ENCODE results near the gene TLN1.
A peak's percentile ranks its signal among the peaks of the same experiment; 100 is the strongest.

TLN1 gene

GRCh38 chr9:35731415-35732184 lies 395 bp downstream of the TLN1 start:
- peak overlapping the region; percentile 83 for H3K4me3 ChIP-seq (replicated peaks; ENCODE audit: low read depth, low read length)
- TF ChIP-seq CTCF (IDR thresholded peaks at IDR 0.05; ENCODE audit: low read depth, low read length, missing control alignments) = no peak
- no peak for DNase-seq (ENCODE audit: extremely low read depth, low read depth)

- H3K4me3 ChIP-seq (replicated peaks; ENCODE audit: low read depth, low read length) = peak overlapping the region; percentile 83
- no peak for DNase-seq (ENCODE audit: extremely low read depth, low read depth)
- TF ChIP-seq CTCF (IDR thresholded peaks at IDR 0.05; ENCODE audit: low read depth, low read length, missing control alignments) = no peak
Observed at GRCh38 chr9:35730486-35730854, 1.5 kb downstream of the TLN1 start.

GRCh38 chr9:35729700-35730485 lies 2.1 kb downstream of the TLN1 start:
- peak; percentile 71 for DNase-seq (ENCODE audit: extremely low read depth, low read depth)
- H3K4me3 ChIP-seq (replicated peaks; ENCODE audit: low read depth, low read length) = peak overlapping the region; percentile 83
- peak; percentile 66 for TF ChIP-seq CTCF (IDR thresholded peaks at IDR 0.05; ENCODE audit: low read depth, low read length, missing control alignments)

GRCh38 chr9:35729101-35729500 lies 2.9 kb downstream of the TLN1 start:
- H3K4me3 ChIP-seq (replicated peaks; ENCODE audit: low read depth, low read length) = peak overlapping the region; percentile 83
- DNase-seq (ENCODE audit: extremely low read depth, low read depth) = no peak
- TF ChIP-seq CTCF (IDR thresholded peaks at IDR 0.05; ENCODE audit: low read depth, low read length, missing control alignments) = no peak

- TF ChIP-seq CTCF (IDR thresholded peaks at IDR 0.05; ENCODE audit: low read depth, low read length, missing control alignments) = no peak
- peak; percentile 69 for DNase-seq (ENCODE audit: extremely low read depth, low read depth)
- H3K4me3 ChIP-seq (replicated peaks; ENCODE audit: low read depth, low read length) = peak overlapping the region; percentile 83
Observed at GRCh38 chr9:35728041-35728971, 3.7 kb downstream of the TLN1 start.

GRCh38 chr9:35727676-35728040 lies 4.3 kb downstream of the TLN1 start:
- DNase-seq (ENCODE audit: extremely low read depth, low read depth) = no peak
- peak overlapping the region; percentile 83 for H3K4me3 ChIP-seq (replicated peaks; ENCODE audit: low read depth, low read length)
- no peak for TF ChIP-seq CTCF (IDR thresholded peaks at IDR 0.05; ENCODE audit: low read depth, low read length, missing control alignments)
